SKM-1 treated with dmso at 0.1 percent for 144 hours (cell line): ENCODE measurements around the gene CTNND2.

Experiments
- DNase-seq: peaks from one replicate; lab custom pipeline; 2025; ENCODE audit not compliant: unreplicated experiment; lab: John Stamatoyannopoulos, UW

CTNND2 gene

DNA sequence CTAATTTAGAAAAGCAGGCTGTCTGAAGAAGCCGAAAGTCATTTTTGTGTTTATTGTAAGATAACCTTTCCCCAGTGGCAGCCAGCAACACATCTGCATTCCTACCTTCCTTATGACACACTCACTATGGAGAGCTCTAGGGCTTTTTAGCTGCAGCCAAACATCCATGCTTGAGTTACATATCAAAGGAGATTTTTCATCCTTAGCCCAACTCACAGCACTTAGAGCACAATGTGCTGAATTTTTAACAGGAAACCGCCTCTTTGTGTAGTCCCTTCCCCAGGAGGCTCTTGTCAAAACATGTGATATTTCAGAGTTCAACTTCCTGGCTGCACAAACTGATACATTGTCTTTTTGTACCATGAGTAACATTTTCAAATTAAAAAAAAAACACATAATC is 379.2 kb downstream of the CTNND2 start:
- no peak for DNase-seq

DNA sequence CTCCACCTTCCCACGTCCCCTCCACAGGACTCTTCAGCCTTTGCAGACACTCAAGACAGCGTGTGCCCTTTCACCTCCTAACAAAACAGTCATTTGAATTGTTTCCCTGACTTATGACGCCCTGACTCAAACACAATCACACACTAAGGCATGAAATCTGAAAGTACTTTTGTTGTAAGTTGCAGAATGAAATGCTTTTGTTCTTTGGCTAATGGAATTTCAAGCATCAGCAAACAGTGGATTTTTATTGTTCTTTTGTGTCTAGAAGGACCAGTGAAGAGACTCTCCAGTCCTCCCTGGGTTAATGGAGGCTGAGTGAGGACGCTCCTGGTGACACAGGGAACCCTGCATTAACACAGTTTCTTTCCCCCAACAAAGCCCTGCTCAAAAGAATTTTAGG is 380.1 kb downstream of the CTNND2 start:
- DNase-seq: no peak

DNA sequence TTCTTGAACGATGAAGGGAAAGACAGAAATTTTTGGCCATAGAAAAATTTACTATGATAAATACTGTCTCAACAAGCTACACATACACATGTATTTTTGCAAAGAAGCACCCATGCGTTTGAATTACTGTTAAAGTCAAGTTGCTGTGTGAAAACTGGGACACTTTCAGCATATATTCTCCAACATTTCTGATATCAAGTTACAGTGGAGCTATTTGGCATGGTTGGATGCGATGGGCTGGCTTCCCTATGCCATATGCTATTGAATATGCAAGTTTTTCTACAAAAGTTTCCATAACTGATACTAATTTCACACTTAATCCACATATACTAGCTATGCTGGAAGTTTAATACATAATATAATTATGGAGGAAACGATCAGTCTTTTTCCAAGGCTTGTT is 381.4 kb downstream of the CTNND2 start:
- no peak for DNase-seq

DNA sequence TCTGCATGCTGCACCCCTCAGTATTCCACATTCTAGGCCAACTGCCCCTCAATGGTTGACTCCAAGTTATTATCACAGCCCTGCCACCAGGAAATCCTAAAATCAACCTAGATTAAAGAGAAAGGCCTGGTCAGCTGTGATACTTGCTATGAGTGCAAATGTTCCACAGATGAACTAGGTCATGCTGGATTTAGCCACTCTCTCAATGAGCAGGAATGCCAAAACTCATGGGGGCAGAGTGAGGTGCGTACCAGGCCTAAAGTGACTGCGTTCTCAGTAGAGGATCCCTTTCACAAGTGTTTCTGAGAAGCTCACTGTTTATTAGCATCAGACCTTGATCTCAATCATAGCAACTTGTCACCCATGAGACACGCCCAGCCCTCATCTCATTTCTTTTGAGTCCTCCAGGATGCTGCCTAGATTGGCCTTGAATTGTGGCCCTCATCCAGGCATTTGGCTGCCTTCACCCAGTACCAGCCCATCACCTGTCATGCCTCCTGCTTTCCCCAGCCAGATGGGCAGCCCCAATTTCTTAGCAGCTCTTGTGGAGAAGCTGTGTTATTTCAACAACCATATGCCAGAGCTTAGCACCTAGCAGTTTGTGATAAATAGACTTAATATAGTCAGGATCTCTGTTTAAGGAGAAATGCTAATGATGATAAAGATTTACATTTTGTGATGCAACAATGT is 383.9 kb downstream of the CTNND2 start:
- DNase-seq: no peak

DNA sequence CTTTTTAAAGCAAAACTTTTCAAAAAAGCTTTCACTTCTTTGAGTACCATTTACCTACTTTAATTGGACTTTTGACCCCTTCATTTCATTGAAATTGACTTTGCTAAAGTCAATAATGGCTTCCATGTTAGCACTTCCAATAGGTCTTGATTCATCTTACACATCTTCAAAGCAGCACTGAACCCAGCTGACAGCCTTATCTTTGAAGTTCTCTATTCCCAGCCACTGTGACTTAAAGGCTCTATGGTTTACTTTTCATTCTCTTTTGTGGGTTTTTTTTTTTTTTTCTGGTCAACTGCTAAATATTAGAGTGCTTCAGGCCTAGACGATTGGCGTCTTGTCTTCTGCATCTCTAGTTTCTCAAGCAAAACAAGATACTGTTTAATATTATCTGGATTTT is 385.0 kb downstream of the CTNND2 start:
- DNase-seq: no peak

DNA sequence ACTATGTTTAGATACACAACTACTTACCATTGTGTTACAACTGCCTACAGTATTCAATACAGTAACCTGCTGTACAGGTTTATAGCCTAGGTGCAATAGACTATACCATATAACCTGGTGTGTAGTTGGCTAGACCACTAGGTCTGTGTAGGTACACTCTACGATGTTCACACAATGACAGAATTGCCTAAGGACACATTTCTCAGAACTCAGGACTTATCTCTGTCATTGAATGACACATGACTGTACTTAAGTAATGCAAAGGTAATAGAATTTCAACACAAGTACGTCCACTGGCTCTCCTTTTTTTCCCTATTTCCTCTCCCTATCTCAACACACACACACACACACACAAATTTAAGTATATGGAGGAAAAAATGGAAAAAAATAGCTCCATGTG is 385.6 kb downstream of the CTNND2 start:
- no peak for DNase-seq

- DNase-seq: no peak
These were observed 389.4 kb downstream of the CTNND2 start for GRCh38 chr5:11514705-11515432.

- no peak for DNase-seq
These were observed 392.4 kb downstream of the CTNND2 start for GRCh38 chr5:11511878-11512277.

DNA sequence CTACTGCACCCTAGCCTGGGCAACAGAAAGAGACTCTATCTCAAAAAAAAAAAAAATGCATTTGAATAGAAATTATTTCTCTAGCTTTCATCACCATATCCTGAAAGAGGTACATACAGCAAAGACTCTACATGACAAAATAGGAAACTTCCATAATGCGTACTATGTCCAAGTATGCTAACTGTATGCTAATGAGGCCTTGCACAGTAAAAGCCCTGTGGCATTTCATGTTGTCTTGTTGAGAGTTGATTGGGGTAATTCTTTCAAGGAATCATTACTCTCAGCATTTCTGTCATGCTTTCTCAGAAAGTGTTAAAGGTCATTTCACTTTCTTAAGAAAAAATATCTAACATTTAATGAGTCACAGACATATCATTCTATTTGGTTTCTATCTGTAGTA is 393.4 kb downstream of the CTNND2 start:
- no peak for DNase-seq

- DNase-seq: no peak
These were observed 394.5 kb downstream of the CTNND2 start for GRCh38 chr5:11509793-11510192.

GRCh38 chr5:11507156-11507910 is 396.9 kb downstream of the CTNND2 start:
- no peak for DNase-seq

- DNase-seq: no peak
These were observed 399.4 kb downstream of the CTNND2 start for GRCh38 chr5:11504886-11505193.

DNA sequence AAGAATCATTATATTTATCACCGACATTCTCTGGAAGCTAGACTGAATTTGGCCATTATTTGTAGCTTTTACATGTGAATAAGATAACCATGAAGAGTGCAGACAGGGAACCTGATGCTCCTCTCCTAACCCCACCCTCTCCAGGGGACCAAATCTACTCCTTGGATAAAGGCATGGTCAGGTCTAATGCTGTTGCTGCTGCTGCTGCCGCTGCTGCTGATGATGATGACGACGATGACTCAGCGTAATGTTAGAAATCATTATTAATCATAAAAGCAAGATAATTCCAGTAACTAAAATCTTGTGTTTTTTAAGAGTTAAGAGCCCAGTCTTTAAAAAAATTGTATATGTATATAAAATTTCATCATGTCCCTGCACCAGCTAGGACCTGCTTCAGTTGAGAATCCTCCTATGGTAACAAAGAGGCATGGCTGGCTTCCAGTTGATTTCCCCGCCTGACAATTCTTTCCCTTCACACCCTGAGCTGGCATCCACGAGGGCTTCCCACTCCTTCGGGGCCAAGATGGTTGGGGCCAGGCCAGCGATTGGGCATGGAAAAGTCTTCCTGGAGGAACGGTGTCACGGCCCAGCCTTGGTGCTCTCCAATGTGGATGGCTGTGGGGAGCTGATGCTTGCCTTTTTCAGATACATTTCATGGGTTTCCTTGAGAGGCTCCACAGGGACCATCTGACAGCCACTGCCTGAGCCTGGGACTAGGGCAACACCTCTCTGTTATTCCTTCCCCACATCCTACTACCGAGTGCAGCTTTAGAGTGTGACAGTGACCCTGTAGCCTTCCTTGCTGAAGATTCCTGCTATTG is 400.0 kb downstream of the CTNND2 start:
- DNase-seq: no peak

DNA sequence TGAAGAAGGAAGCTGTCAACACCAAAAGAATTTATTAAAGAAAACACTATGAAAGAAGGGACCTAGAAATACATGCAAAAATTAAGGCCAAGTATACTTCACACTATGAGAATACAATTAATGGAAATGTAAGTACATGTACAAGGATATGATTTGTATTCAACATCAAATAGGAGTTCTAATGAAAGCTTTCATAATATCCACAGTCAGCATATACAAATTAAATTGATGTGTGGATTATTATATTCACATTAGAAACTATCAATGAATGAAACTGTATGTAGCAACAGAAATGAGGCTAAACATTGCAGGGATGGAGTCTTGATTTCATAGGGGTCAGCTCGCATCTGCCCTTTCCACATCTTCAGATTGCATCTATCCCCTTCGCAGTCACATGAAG is 401.5 kb downstream of the CTNND2 start:
- no peak for DNase-seq

GRCh38 chr5:11497651-11498050 is 406.6 kb downstream of the CTNND2 start:
- no peak for DNase-seq

DNA sequence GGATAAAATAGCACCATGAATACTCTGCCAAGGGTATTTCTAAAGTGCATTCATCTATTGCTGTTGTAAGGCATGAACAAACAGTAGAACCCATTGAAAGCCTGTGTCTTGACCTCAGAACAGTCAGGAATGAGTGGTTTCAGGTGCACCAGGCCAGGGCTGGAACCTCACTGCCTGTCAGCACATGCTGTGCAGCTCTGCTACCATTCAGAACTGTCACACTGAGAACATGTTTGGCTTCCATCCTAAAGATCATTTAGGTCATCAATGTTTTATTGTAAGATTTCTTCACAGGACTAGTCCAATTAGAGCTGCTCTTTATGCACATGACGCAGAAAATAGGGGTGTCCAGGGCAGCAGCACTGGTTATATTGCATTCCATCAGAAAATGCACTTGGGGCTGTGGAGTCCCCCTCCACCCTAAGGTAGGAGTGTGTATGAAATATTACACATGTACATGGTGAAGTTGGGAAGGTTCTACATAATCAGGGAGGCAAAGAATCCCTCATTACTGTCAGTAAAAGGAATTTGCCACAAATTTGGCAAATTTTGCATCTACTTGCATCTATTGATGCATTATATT is 408.0 kb downstream of the CTNND2 start:
- DNase-seq: no peak

DNA sequence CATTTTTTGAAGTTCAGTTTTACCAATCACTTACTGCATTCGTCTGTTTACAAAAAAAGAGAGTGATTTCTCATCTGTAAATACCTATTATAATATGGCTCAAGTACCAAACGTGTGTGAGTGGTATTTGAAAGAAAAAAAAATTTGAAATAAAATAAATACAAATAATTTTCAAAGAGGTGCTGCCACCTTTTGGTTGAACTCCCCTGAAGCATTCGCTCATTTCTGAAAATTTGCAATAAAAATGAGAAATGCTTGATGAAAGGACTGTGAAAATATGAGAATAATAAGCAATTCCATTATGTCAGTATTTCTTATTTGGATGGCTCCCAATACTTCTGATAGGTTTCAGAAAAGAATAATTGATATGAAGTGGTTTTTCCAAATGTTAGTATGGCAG is 409.9 kb downstream of the CTNND2 start:
- DNase-seq: peak; percentile 0

GRCh38 chr5:11491404-11492075 is 412.7 kb downstream of the CTNND2 start:
- DNase-seq: no peak

- DNase-seq: no peak
These were observed 420.6 kb downstream of the CTNND2 start for GRCh38 chr5:11483630-11484029.

DNA sequence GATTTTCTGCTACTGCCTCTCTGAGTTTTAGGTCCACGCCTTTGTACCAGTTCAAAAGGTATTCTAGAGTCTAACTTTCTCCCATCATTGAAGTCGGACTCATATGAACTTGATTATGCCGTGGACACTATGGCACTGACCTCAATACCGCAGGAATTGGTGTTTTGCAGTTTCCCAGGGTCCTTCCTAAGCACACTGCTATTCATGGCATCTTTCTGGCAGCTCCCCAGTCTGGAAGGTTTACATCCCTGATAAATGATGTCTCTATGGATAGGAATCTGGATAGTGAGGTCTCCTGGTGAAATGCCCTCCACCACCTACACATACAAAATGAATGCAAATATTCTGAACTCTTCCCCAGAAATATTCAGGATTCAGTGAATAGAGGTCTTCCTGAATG is 422.2 kb downstream of the CTNND2 start:
- DNase-seq: no peak

DNA sequence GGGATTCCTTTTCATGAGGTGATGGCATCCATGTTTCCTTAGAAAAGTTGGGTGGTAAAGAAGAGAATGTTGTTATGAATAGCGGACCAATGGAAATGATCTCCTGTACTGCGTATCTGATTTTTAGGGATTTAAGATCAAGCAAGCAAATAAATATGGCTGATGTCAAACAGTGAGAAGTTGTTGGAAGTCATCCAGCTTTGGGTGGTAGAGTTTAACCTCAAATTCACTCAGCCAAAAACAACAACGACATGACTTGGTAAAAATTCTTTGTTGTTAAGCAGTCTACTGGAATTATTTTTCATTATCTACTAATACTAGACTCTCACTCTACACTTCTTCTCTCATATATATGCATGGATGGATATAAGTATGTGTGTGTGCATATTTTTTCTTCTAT is 426.5 kb downstream of the CTNND2 start:
- DNase-seq: no peak
